ENCODE measurements around the gene PADI3. TPM values are rescaled to one million over a fixed set of nuclear protein-coding genes. Genes with fewer than 3 reads are reported as not detected.

PADI3 gene
- total and polyA plus RNA-seq, 9 of the 15 experiments (the other 6 are each of a cell fraction or from before 2014, with no cell fraction given): not detected

- TF ChIP-seq KLF13 (tag; IDR thresholded peaks at IDR 0.05; ENCODE audit: borderline replicate concordance, low read depth): no peak
- no peak for TF ChIP-seq ZNF766 (CRISPR knock-in tag; conservative IDR thresholded peaks at IDR 0.05)
- TF ChIP-seq NFIX (CRISPR knock-in tag; IDR thresholded peaks at IDR 0.05; ENCODE audit: low read depth): no peak
- TF ChIP-seq ZNF655 (CRISPR knock-in tag; IDR thresholded peaks at IDR 0.05): no peak
- TF ChIP-seq ZBTB11 (CRISPR knock-in tag; IDR thresholded peaks at IDR 0.05): no peak
- no peak for TF ChIP-seq MYBL2 (IDR thresholded peaks at IDR 0.05; ENCODE audit: low read depth)
- TF ChIP-seq MYBL2 (CRISPR knock-in tag; IDR thresholded peaks at IDR 0.05; ENCODE audit: borderline replicate concordance): no peak
- TF ChIP-seq CREBBP (IDR thresholded peaks at IDR 0.05; ENCODE audit: low read depth, low read length): no peak
- TF ChIP-seq, protein P1, sequence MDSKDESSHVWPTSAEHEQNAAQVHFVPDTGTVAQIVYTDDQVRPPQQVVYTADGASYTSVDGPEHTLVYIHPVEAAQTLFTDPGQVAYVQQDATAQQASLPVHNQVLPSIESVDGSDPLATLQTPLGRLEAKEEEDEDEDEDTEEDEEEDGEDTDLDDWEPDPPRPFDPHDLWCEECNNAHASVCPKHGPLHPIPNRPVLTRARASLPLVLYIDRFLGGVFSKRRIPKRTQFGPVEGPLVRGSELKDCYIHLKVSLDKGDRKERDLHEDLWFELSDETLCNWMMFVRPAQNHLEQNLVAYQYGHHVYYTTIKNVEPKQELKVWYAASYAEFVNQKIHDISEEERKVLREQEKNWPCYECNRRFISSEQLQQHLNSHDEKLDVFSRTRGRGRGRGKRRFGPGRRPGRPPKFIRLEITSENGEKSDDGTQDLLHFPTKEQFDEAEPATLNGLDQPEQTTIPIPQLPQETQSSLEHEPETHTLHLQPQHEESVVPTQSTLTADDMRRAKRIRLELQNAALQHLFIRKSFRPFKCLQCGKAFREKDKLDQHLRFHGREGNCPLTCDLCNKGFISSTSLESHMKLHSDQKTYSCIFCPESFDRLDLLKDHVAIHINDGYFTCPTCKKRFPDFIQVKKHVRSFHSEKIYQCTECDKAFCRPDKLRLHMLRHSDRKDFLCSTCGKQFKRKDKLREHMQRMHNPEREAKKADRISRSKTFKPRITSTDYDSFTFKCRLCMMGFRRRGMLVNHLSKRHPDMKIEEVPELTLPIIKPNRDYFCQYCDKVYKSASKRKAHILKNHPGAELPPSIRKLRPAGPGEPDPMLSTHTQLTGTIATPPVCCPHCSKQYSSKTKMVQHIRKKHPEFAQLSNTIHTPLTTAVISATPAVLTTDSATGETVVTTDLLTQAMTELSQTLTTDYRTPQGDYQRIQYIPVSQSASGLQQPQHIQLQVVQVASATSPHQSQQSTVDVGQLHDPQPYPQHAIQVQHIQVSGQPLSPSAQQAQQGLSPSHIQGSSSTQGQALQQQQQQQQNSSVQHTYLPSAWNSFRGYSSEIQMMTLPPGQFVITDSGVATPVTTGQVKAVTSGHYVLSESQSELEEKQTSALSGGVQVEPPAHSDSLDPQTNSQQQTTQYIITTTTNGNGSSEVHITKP (IDR thresholded peaks at IDR 0.05; ENCODE audit: partially characterized antibody): no peak
- TF ChIP-seq GATAD2A (IDR thresholded peaks at IDR 0.05): no peak
These were observed 48.1 kb upstream of the PADI3 start (continued) for GRCh38 chr1:17200756-17201155.
